Measurements from ENCODE around the gene AHCYL2.

AHCYL2 gene

GRCh38 chr7:129197771-129198170 is 27.1 kb upstream of the AHCYL2 start:
- H3K36me3 ChIP-seq (ENCODE audit: control insufficient read depth, insufficient read depth, low read length), result no peaks in the 10 kb centered on the region
- H3K9ac ChIP-seq (ENCODE audit: low read length), result no peak overlapping the region
- no peak overlapping the region for H3K27ac ChIP-seq (ENCODE audit: low read depth, low read length)

GRCh38 chr7:129199406-129199805 is 25.4 kb upstream of the AHCYL2 start:
- no peak overlapping the region for H3K27ac ChIP-seq (ENCODE audit: low read depth, low read length)
- H3K9ac ChIP-seq (ENCODE audit: low read length), result no peak overlapping the region
- H3K27me3 ChIP-seq (ENCODE audit: control insufficient read depth, insufficient read depth, low read length), result no peaks in the 10 kb centered on the region
- H3K4me3 ChIP-seq (ENCODE audit: low read length), result no peak overlapping the region
- no peaks in the 10 kb centered on the region for H3K4me1 ChIP-seq (ENCODE audit: control insufficient read depth, insufficient read depth, low read length)
- no peaks in the 10 kb centered on the region for H3K36me3 ChIP-seq (ENCODE audit: control insufficient read depth, insufficient read depth, low read length)

More at GRCh38 chr7:129197771-129198170, 27.1 kb upstream of the AHCYL2 start:
- Histone ChIP-seq H3K27me3 (ENCODE audit: control insufficient read depth, insufficient read depth, low read length) (no peaks in the 10 kb centered on the region), H3K4me3 (ENCODE audit: low read length) (no peak overlapping the region), H3K4me1 (ENCODE audit: control insufficient read depth, insufficient read depth, low read length) (no peaks in the 10 kb centered on the region)

GRCh38 chr7:129202058-129202777 is 22.6 kb upstream of the AHCYL2 start:
- Histone ChIP-seq H3K36me3 (ENCODE audit: control insufficient read depth, insufficient read depth, low read length) (no peaks in the 10 kb centered on the region), H3K9ac (ENCODE audit: low read length) (no peak overlapping the region), H3K4me3 (ENCODE audit: low read length) (no peak overlapping the region), H3K27ac (ENCODE audit: low read depth, low read length) (no peak overlapping the region), H3K27me3 (ENCODE audit: control insufficient read depth, insufficient read depth, low read length) (no peaks in the 10 kb centered on the region), H3K4me1 (ENCODE audit: control insufficient read depth, insufficient read depth, low read length) (no peaks in the 10 kb centered on the region)

- H3K9ac ChIP-seq (ENCODE audit: low read length), result no peak overlapping the region
- H3K27ac ChIP-seq (ENCODE audit: low read depth, low read length), result no peak overlapping the region
- H3K4me1 ChIP-seq (ENCODE audit: control insufficient read depth, insufficient read depth, low read length), result no peaks in the 10 kb centered on the region
- no peaks in the 10 kb centered on the region for H3K27me3 ChIP-seq (ENCODE audit: control insufficient read depth, insufficient read depth, low read length)
- H3K4me3 ChIP-seq (ENCODE audit: low read length), result no peak overlapping the region
- no peaks in the 10 kb centered on the region for H3K36me3 ChIP-seq (ENCODE audit: control insufficient read depth, insufficient read depth, low read length)
Measured at GRCh38 chr7:129203050-129203741, 21.6 kb upstream of the AHCYL2 start.

GRCh38 chr7:129205126-129205818 is 19.6 kb upstream of the AHCYL2 start:
- no peak overlapping the region for H3K4me3 ChIP-seq (ENCODE audit: low read length)
- H3K9ac ChIP-seq (ENCODE audit: low read length), result no peak overlapping the region
- H3K27me3 ChIP-seq (ENCODE audit: control insufficient read depth, insufficient read depth, low read length), result no peaks in the 10 kb centered on the region
- no peak overlapping the region for H3K27ac ChIP-seq (ENCODE audit: low read depth, low read length)
- H3K36me3 ChIP-seq (ENCODE audit: control insufficient read depth, insufficient read depth, low read length), result no peaks in the 10 kb centered on the region
- no peaks in the 10 kb centered on the region for H3K4me1 ChIP-seq (ENCODE audit: control insufficient read depth, insufficient read depth, low read length)

GRCh38 chr7:129205987-129206785 is 18.6 kb upstream of the AHCYL2 start:
- no peaks in the 10 kb centered on the region for H3K4me1 ChIP-seq (ENCODE audit: control insufficient read depth, insufficient read depth, low read length)
- no peak overlapping the region for H3K27ac ChIP-seq (ENCODE audit: low read depth, low read length)
- no peak overlapping the region for H3K9ac ChIP-seq (ENCODE audit: low read length)
- no peaks in the 10 kb centered on the region for H3K36me3 ChIP-seq (ENCODE audit: control insufficient read depth, insufficient read depth, low read length)
- H3K4me3 ChIP-seq (ENCODE audit: low read length), result no peak overlapping the region
- no peaks in the 10 kb centered on the region for H3K27me3 ChIP-seq (ENCODE audit: control insufficient read depth, insufficient read depth, low read length)

GRCh38 chr7:129208667-129209066 is 16.2 kb upstream of the AHCYL2 start:
- H3K4me3 ChIP-seq (ENCODE audit: low read length), result no peak overlapping the region
- H3K9ac ChIP-seq (ENCODE audit: low read length), result no peak overlapping the region
- no peaks in the 10 kb centered on the region for H3K4me1 ChIP-seq (ENCODE audit: control insufficient read depth, insufficient read depth, low read length)
- H3K27me3 ChIP-seq (ENCODE audit: control insufficient read depth, insufficient read depth, low read length), result no peaks in the 10 kb centered on the region
- H3K27ac ChIP-seq (ENCODE audit: low read depth, low read length), result no peak overlapping the region
- no peaks in the 10 kb centered on the region for H3K36me3 ChIP-seq (ENCODE audit: control insufficient read depth, insufficient read depth, low read length)

- Histone ChIP-seq H3K4me1 (ENCODE audit: control insufficient read depth, insufficient read depth, low read length) (no peaks in the 10 kb centered on the region), H3K4me3 (ENCODE audit: low read length) (no peak overlapping the region), H3K27me3 (ENCODE audit: control insufficient read depth, insufficient read depth, low read length) (no peaks in the 10 kb centered on the region), H3K27ac (ENCODE audit: low read depth, low read length) (no peak overlapping the region), H3K9ac (ENCODE audit: low read length) (no peak overlapping the region), H3K36me3 (ENCODE audit: control insufficient read depth, insufficient read depth, low read length) (no peaks in the 10 kb centered on the region)
Measured at GRCh38 chr7:129209067-129209926, 15.5 kb upstream of the AHCYL2 start.

GRCh38 chr7:129210256-129210988 is 14.4 kb upstream of the AHCYL2 start:
- H3K36me3 ChIP-seq (ENCODE audit: control insufficient read depth, insufficient read depth, low read length), result no peaks in the 10 kb centered on the region

GRCh38 chr7:129210989-129211312 is 13.9 kb upstream of the AHCYL2 start:
- Histone ChIP-seq H3K4me3 (ENCODE audit: low read length) (no peak overlapping the region), H3K4me1 (ENCODE audit: control insufficient read depth, insufficient read depth, low read length) (no peaks in the 10 kb centered on the region), H3K36me3 (ENCODE audit: control insufficient read depth, insufficient read depth, low read length) (no peaks in the 10 kb centered on the region), H3K9ac (ENCODE audit: low read length) (no peak overlapping the region), H3K27ac (ENCODE audit: low read depth, low read length) (no peak overlapping the region), H3K27me3 (ENCODE audit: control insufficient read depth, insufficient read depth, low read length) (no peaks in the 10 kb centered on the region)

More at GRCh38 chr7:129210256-129210988, 14.4 kb upstream of the AHCYL2 start:
- no peak overlapping the region for H3K4me3 ChIP-seq (ENCODE audit: low read length)
- H3K4me1 ChIP-seq (ENCODE audit: control insufficient read depth, insufficient read depth, low read length), result no peaks in the 10 kb centered on the region
- no peak overlapping the region for H3K9ac ChIP-seq (ENCODE audit: low read length)
- no peak overlapping the region for H3K27ac ChIP-seq (ENCODE audit: low read depth, low read length)
- no peaks in the 10 kb centered on the region for H3K27me3 ChIP-seq (ENCODE audit: control insufficient read depth, insufficient read depth, low read length)

- Histone ChIP-seq H3K27ac (ENCODE audit: low read depth, low read length) (no peak overlapping the region), H3K36me3 (ENCODE audit: control insufficient read depth, insufficient read depth, low read length) (no peaks in the 10 kb centered on the region), H3K4me1 (ENCODE audit: control insufficient read depth, insufficient read depth, low read length) (no peaks in the 10 kb centered on the region), H3K4me3 (ENCODE audit: low read length) (no peak overlapping the region), H3K9ac (ENCODE audit: low read length) (no peak overlapping the region), H3K27me3 (ENCODE audit: control insufficient read depth, insufficient read depth, low read length) (no peaks in the 10 kb centered on the region)
Measured at GRCh38 chr7:129212126-129212525, 12.7 kb upstream of the AHCYL2 start.

Data from rectal smooth muscle tissue (tissue), 1 donor.